GM23248 (cell line): ENCODE results near the gene WWOX.

Source experiments
- EZH2 ChIP-seq: fragments of 200-600 bp; sonication (generic); IDR thresholded peaks from 2 replicates; pipeline ENCODE4 v1.6.1; 2018; ENCODE audit warnings: antibody characterized with exemption, mild to moderate bottlenecking; ENCODE audit not compliant: insufficient read depth, poor library complexity, severe bottlenecking
- EZH2phosphoT487 ChIP-seq: fragments of 200-600 bp; sonication (generic); IDR thresholded peaks from 2 replicates; pipeline ENCODE4 v1.6.1; 2018; ENCODE audit warnings: antibody characterized with exemption, moderate library complexity, mild to moderate bottlenecking, low read depth; ENCODE audit not compliant: insufficient read depth

DNA sequence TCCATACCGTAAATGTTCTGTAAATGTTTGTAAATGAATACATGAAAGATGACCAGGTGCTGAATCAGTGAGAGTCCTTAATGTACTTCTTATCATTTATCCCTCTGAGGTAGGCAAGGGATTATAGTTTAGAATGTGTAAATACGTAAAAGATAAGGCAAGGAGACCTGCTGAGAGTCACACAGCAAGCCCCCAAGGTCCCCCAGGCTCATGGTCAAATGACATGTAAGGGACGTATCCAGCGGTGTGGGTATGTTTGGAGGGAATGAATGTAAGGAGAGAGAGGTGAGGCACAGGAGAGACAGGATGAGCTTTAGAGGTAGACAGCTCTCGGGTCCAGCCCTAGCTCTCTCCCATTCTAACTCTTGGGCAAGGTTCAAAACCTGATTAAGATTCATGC is 341.8 kb downstream of the WWOX start:
- TF ChIP-seq EZH2phosphoT487 (no peak), EZH2 (no peak)
